ENCODE results near the gene BCAS3.
A peak's percentile ranks its signal among the peaks of the same experiment; 100 is the strongest.

Gene BCAS3

DNA sequence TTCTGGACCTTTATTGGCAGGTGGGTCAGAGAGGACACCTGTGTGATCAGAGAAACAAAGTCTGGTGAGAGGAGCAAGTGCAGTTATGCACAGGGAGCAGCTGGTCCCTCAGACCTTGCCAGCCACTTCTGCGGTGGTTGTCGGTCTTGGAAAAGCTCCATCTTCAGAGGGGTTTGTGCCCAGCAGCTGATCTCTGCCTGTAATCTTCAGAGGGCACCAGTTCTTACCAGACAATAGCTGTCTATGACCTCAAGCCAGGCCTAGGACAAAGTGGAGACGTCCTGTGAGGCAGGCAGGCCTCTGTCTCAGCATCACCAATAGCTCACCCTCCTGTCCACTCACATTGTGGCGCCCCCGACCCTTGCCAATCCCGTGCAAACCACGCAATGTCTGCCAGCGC is 655.5 kb downstream of the BCAS3 start:
- Histone ChIP-seq H3K4me1 (ENCODE audit: control insufficient read depth, insufficient read depth, low read length) (peaks cover 20% of the 10 kb centered on the region), H3K9ac (ENCODE audit: low read length in 2 of 2) (no peak overlapping the region), H3K36me3 (ENCODE audit: control insufficient read depth in 2 of 2, insufficient read depth in 2 of 2, low read length in 2 of 2) (no peaks in the 10 kb centered on the region), H3K4me3 (ENCODE audit: low read length in 2 of 2) (no peak overlapping the region), H3K9me3 (ENCODE audit: control insufficient read depth in 2 of 2, low read length in 2 of 2) (no peaks in the 10 kb centered on the region), H3K27me3 (ENCODE audit: control insufficient read depth in 1 of 2, insufficient read depth in 2 of 2, low read length in 2 of 2) (no peaks in the 10 kb centered on the region), H3K27ac (ENCODE audit: low read length) (no peak overlapping the region)

GRCh38 chr17:61334673-61335072 is 657.0 kb downstream of the BCAS3 start:
- no peaks in the 10 kb centered on the region for H3K27me3 ChIP-seq (ENCODE audit: control insufficient read depth in 1 of 2, insufficient read depth in 2 of 2, low read length in 2 of 2)
- no peaks in the 10 kb centered on the region for H3K9me3 ChIP-seq (ENCODE audit: control insufficient read depth in 2 of 2, low read length in 2 of 2)
- no peak overlapping the region for H3K27ac ChIP-seq (ENCODE audit: low read length)
- H3K4me3 ChIP-seq (ENCODE audit: low read length in 2 of 2), result no peak overlapping the region
- H3K9ac ChIP-seq (ENCODE audit: low read length in 2 of 2), result no peak overlapping the region
- no peaks in the 10 kb centered on the region for H3K36me3 ChIP-seq (ENCODE audit: control insufficient read depth in 2 of 2, insufficient read depth in 2 of 2, low read length in 2 of 2)
- peaks cover 24% of the 10 kb centered on the region for H3K4me1 ChIP-seq (ENCODE audit: control insufficient read depth, insufficient read depth, low read length)

DNA sequence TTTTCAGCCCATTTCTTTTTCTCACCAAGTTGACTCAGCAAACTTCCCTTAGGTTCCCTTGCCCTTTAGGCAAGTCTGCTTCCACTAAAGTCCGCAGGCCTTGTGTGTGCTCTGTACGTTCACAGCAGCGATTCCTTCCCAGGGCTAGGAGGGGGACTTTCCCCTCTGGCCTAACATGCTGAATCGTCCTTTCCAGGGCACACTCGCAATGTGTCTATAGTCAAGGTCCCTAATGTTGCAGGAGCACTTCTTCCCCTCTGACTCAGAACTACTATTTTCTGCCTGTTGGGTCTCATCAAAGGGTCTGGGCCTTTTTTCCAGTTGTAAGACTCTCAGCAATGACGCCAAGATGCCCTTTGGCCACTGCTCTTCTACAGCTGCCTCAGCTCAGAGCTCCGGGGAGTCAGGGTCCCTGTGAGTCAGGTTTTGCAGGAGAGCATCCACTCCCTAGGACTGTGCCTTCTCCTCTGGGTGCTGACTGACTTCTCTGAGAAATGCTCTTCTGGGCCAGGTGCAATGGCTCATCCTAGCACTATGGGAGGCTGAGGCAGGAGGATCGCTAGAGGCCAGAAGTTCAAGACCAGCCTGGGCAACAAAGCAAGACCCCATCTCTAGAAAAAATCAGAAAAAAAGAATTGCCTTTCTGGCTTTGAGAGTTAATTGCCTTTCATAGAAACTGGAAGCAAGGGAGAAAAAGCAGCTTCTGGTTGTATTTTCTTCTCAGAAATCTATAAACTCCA is 657.6 kb downstream of the BCAS3 start:
- H3K9me3 ChIP-seq (ENCODE audit: control insufficient read depth in 2 of 2, low read length in 2 of 2), result no peaks in the 10 kb centered on the region
- H3K27me3 ChIP-seq (ENCODE audit: control insufficient read depth in 1 of 2, insufficient read depth in 2 of 2, low read length in 2 of 2), result no peaks in the 10 kb centered on the region
- H3K27ac ChIP-seq (ENCODE audit: low read length), result no peak overlapping the region
- peaks cover 24% of the 10 kb centered on the region for H3K4me1 ChIP-seq (ENCODE audit: control insufficient read depth, insufficient read depth, low read length)
- no peak overlapping the region for H3K9ac ChIP-seq (ENCODE audit: low read length in 2 of 2)
- no peak overlapping the region for H3K4me3 ChIP-seq (ENCODE audit: low read length in 2 of 2)
- H3K36me3 ChIP-seq (ENCODE audit: control insufficient read depth in 2 of 2, insufficient read depth in 2 of 2, low read length in 2 of 2), result no peaks in the 10 kb centered on the region

DNA sequence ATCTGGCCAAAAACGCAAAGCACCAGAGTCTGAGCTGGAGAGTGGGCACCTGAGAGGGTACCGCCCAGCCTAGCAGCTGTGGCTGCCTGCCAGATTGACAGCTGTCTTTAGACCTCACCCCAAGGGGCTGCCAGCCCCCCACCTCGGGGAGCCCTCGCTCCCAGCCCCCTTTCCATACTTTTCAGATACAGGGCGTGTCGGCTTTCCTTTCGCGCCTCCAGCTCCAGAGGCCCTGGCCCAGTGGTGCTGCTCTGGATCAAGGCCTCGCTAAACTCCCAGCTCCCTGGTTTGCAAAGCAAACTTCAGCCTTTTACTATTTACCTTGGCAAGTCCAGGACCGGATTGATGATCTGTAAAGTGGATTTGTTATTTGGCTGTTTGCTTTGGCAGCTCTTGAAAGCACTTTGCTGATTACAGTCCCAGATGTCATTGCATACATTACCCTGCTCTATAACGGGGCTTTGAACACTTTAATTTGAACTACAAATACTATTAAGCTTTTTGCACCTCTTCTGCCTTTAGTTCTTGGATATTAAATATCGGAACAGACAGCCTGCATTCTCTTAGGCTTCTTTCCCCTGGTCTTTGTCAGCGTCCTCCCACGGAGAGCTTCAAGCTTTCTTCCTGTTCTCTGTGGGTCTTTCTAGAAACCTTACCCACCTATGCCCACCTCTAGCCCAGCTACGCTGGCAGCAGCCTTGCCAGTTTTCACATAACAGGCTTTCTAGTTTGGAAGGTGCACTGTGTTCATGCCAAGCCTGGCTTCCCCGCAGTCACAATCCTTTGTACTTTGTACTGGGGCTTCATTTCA is 658.4 kb downstream of the BCAS3 start:
- H3K9ac ChIP-seq (ENCODE audit: low read length in 2 of 2), result no peak overlapping the region
- no peaks in the 10 kb centered on the region for H3K36me3 ChIP-seq (ENCODE audit: control insufficient read depth in 2 of 2, insufficient read depth in 2 of 2, low read length in 2 of 2)
- no peaks in the 10 kb centered on the region for H3K27me3 ChIP-seq (ENCODE audit: control insufficient read depth in 1 of 2, insufficient read depth in 2 of 2, low read length in 2 of 2)
- no peak overlapping the region for H3K27ac ChIP-seq (ENCODE audit: low read length)
- H3K4me1 ChIP-seq (ENCODE audit: control insufficient read depth, insufficient read depth, low read length), result peaks cover 24% of the 10 kb centered on the region
- no peaks in the 10 kb centered on the region for H3K9me3 ChIP-seq (ENCODE audit: control insufficient read depth in 2 of 2, low read length in 2 of 2)
- H3K4me3 ChIP-seq (ENCODE audit: low read length in 2 of 2), result no peak overlapping the region

GRCh38 chr17:61337290-61337689 is 659.6 kb downstream of the BCAS3 start:
- Histone ChIP-seq H3K9ac (ENCODE audit: low read length in 2 of 2) (no peak overlapping the region), H3K27ac (ENCODE audit: low read length) (no peak overlapping the region), H3K36me3 (ENCODE audit: control insufficient read depth in 2 of 2, insufficient read depth in 2 of 2, low read length in 2 of 2) (no peaks in the 10 kb centered on the region)

DNA sequence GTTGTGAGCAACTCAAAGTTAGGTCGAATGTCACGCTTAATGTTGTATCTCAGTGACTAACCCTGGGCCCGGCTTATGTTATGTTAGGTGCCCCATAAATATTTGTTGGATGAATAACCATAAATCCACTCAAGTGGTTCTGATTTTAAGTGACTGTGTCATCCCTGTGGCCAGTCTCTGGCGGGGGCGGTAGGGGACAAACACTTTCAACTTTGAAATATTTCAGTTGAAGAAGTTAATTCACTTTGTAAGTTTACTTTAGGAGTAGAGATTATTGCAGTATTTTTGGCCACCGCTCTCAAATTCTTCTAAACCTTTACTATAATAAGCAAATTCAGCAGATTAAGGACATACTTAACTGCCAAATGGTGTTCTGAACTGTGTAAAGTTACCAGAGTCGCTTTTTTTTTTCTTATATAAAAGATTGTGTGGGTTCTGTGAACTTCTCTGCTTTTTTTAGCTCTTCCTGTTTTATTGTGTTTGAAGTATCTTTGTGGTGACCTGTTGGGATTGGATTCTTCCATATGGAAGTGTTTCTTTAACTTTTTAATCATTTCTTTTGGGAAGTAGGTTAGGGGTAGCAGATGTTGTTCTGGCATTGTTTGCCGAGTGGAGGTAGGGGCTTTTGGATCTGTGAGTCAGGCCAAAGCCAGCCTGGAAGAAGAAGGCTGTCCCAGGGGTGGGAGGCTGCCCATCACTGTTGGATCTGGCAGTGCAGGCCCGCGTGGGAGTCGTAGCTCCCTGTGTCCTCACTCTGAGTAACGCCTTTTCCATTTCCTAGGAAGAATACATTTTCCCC is 660.5 kb downstream of the BCAS3 start:
- Histone ChIP-seq H3K4me1 (ENCODE audit: control insufficient read depth, insufficient read depth, low read length) (peaks cover 24% of the 10 kb centered on the region), H3K9me3 (ENCODE audit: control insufficient read depth in 2 of 2, low read length in 2 of 2) (no peaks in the 10 kb centered on the region), H3K36me3 (ENCODE audit: control insufficient read depth in 2 of 2, insufficient read depth in 2 of 2, low read length in 2 of 2) (no peaks in the 10 kb centered on the region), H3K4me3 (ENCODE audit: low read length in 2 of 2) (peak overlapping the region in 1 of 2 donors; percentile 15), H3K27ac (ENCODE audit: low read length) (no peak overlapping the region), H3K9ac (ENCODE audit: low read length in 2 of 2) (no peak overlapping the region), H3K27me3 (ENCODE audit: control insufficient read depth in 1 of 2, insufficient read depth in 2 of 2, low read length in 2 of 2) (no peaks in the 10 kb centered on the region)

More at GRCh38 chr17:61337290-61337689, 659.6 kb downstream of the BCAS3 start:
- H3K4me1 ChIP-seq (ENCODE audit: control insufficient read depth, insufficient read depth, low read length), result peaks cover 24% of the 10 kb centered on the region
- H3K27me3 ChIP-seq (ENCODE audit: control insufficient read depth in 1 of 2, insufficient read depth in 2 of 2, low read length in 2 of 2), result no peaks in the 10 kb centered on the region
- H3K9me3 ChIP-seq (ENCODE audit: control insufficient read depth in 2 of 2, low read length in 2 of 2), result no peaks in the 10 kb centered on the region
- peak overlapping the region in 1 of 2 donors; percentile 15 for H3K4me3 ChIP-seq (ENCODE audit: low read length in 2 of 2)

GRCh38 chr17:61338874-61339478 is 661.3 kb downstream of the BCAS3 start:
- H3K9ac ChIP-seq (ENCODE audit: low read length in 2 of 2), result no peak overlapping the region
- no peak overlapping the region for H3K27ac ChIP-seq (ENCODE audit: low read length)
- H3K4me3 ChIP-seq (ENCODE audit: low read length in 2 of 2), result no peak overlapping the region

GRCh38 chr17:61340431-61341209 is 663.0 kb downstream of the BCAS3 start:
- Histone ChIP-seq H3K9me3 (ENCODE audit: control insufficient read depth in 2 of 2, low read length in 2 of 2) (no peaks in the 10 kb centered on the region), H3K27me3 (ENCODE audit: control insufficient read depth in 1 of 2, insufficient read depth in 2 of 2, low read length in 2 of 2) (no peaks in the 10 kb centered on the region), H3K27ac (ENCODE audit: low read length) (no peak overlapping the region), H3K4me1 (ENCODE audit: control insufficient read depth, insufficient read depth, low read length) (peaks cover 22% of the 10 kb centered on the region), H3K9ac (ENCODE audit: low read length in 2 of 2) (no peak overlapping the region), H3K4me3 (ENCODE audit: low read length in 2 of 2) (no peak overlapping the region), H3K36me3 (ENCODE audit: control insufficient read depth in 2 of 2, insufficient read depth in 2 of 2, low read length in 2 of 2) (no peaks in the 10 kb centered on the region)

More at GRCh38 chr17:61338874-61339478, 661.3 kb downstream of the BCAS3 start:
- no peaks in the 10 kb centered on the region for H3K27me3 ChIP-seq (ENCODE audit: control insufficient read depth in 1 of 2, insufficient read depth in 2 of 2, low read length in 2 of 2)
- peaks cover 24% of the 10 kb centered on the region for H3K4me1 ChIP-seq (ENCODE audit: control insufficient read depth, insufficient read depth, low read length)
- no peaks in the 10 kb centered on the region for H3K9me3 ChIP-seq (ENCODE audit: control insufficient read depth in 2 of 2, low read length in 2 of 2)
- H3K36me3 ChIP-seq (ENCODE audit: control insufficient read depth in 2 of 2, insufficient read depth in 2 of 2, low read length in 2 of 2), result no peaks in the 10 kb centered on the region

DNA sequence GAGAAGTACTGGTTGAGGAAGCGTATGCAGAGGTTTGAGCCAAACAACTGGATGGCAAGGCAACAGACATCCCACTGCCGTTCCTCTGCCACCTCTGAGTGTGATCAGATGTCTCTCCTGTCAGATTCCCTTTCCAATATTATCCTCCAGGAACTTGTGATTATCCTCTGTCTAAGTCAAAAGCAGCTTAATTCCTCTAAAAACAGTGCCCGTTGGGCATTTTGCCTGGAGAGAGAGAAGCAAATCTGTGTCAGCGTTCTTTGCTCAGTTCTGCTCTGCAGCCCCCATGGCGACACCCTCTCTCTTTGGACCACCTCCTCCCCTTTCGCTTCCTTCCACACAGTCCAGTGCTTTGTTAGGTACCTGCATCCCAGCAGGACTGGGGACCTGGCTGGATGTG is 665.9 kb downstream of the BCAS3 start:
- Histone ChIP-seq H3K9ac (ENCODE audit: low read length in 2 of 2) (no peak overlapping the region), H3K27me3 (ENCODE audit: control insufficient read depth in 1 of 2, insufficient read depth in 2 of 2, low read length in 2 of 2) (no peaks in the 10 kb centered on the region), H3K4me3 (ENCODE audit: low read length in 2 of 2) (no peak overlapping the region), H3K9me3 (ENCODE audit: control insufficient read depth in 2 of 2, low read length in 2 of 2) (no peaks in the 10 kb centered on the region), H3K27ac (ENCODE audit: low read length) (no peak overlapping the region), H3K4me1 (ENCODE audit: control insufficient read depth, insufficient read depth, low read length) (peaks cover under 1% of the 10 kb centered on the region), H3K36me3 (ENCODE audit: control insufficient read depth in 2 of 2, insufficient read depth in 2 of 2, low read length in 2 of 2) (no peaks in the 10 kb centered on the region)

DNA sequence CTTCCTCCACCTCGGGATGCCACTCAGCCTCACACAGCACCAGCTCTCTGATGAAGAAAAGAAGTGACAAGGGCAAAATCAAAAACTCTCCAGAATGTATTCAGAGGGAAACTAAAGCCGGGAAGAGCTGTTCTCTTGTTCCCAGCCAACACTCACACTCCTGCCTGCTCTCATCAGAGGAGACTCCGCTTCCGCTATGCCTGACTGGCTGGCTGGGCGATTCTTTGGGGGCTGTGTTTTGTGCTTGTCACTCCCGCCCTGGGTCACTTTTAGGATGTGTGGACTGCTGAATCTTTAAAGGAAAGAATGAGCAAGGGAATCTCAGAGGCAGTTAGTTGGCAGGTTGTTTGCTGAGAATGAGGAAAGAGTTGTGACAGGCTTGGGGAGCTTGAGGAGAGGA is 667.4 kb downstream of the BCAS3 start:
- Histone ChIP-seq H3K4me3 (ENCODE audit: low read length in 2 of 2) (no peak overlapping the region), H3K4me1 (ENCODE audit: control insufficient read depth, insufficient read depth, low read length) (no peaks in the 10 kb centered on the region)

More for the DNA sequence above, 667.4 kb downstream of the BCAS3 start:
- H3K9ac ChIP-seq (ENCODE audit: low read length in 2 of 2), result no peak overlapping the region
- H3K27me3 ChIP-seq (ENCODE audit: control insufficient read depth in 1 of 2, insufficient read depth in 2 of 2, low read length in 2 of 2), result no peaks in the 10 kb centered on the region
- H3K27ac ChIP-seq (ENCODE audit: low read length), result no peak overlapping the region
- no peaks in the 10 kb centered on the region for H3K36me3 ChIP-seq (ENCODE audit: control insufficient read depth in 2 of 2, insufficient read depth in 2 of 2, low read length in 2 of 2)
- no peaks in the 10 kb centered on the region for H3K9me3 ChIP-seq (ENCODE audit: control insufficient read depth in 2 of 2, low read length in 2 of 2)
